ENCODE data around the gene MRC2.

GRCh38 chr17:62732125-62732524 lies 104.7 kb downstream of the MRC2 start:
- no peak for TF ChIP-seq CTCF (IDR thresholded peaks at IDR 0.05; ENCODE audit: poor library complexity)
- no peak for TF ChIP-seq EZH2 (IDR thresholded peaks at IDR 0.05; ENCODE audit: borderline replicate concordance)

All from hepatocyte (in vitro differentiated cells).